ENCODE data around the gene APOC3. TPM values are rescaled to one million over a fixed set of nuclear protein-coding genes. Genes with fewer than 3 reads are reported as not detected.
A peak's percentile ranks its signal among the peaks of the same experiment; 100 is the strongest.

Gene APOC3
- total RNA-seq: not detected
- total RNA-seq (2013): not detected

- peaks cover under 1 to 1% of the 10 kb centered on the region in 2 donors for H3K4me1 Mint-ChIP-seq
- no peaks in the 10 kb centered on the region for H3K9me3 Mint-ChIP-seq
- Histone ChIP-seq H3K4me3 (ENCODE audit: low read length) (no peak within 1 kb of the TSS), H3K36me3 (ENCODE audit: control insufficient read depth, insufficient read depth, low read length) (no peaks in the 10 kb centered on the region), H3K27ac (ENCODE audit: low read length) (no peak within 1 kb of the TSS), H3K4me1 (ENCODE audit: control insufficient read depth, insufficient read depth, low read length) (no peaks in the 10 kb centered on the region), H3K27me3 (ENCODE audit: control insufficient read depth, insufficient read depth, low read length) (no peaks in the 10 kb centered on the region), H3K9me3 (ENCODE audit: control insufficient read depth, insufficient read depth, low read length) (no peaks in the 10 kb centered on the region)
- ATAC-seq (no peak), DNase-seq (no peak)
- TF ChIP-seq CTCF (IDR thresholded peaks at IDR 0.05): no peak
- no peak within 1 kb of the TSS for H3K4me3 Mint-ChIP-seq
- WGBS (ENCODE audit: insufficient coverage): 69% methylated on average over 7 of the region's 9 CpGs
- intact Hi-C loops (cut with micrococcal nuclease): no loop called here
- peaks cover 0 to 3% of the 10 kb centered on the region in 2 donors for H3K27me3 Mint-ChIP-seq (ENCODE audit: low read depth in 2 of 2)
- H3K36me3 Mint-ChIP-seq: no peaks in the 10 kb centered on the region
- H3K27ac Mint-ChIP-seq: no peak within 1 kb of the TSS
Observed at GRCh38 chr11:116829525-116830183, at the start of gene APOC3. TSS of gene APOC3 (plus strand) at chr11:116829907. CDS start at chr11:116830583, 676 bp downstream.

GRCh38 chr11:116782728-116783127 lies 47.0 kb upstream of the APOC3 start:
- Histone ChIP-seq H3K4me3 (ENCODE audit: low read length) (no peak overlapping the region), H3K4me1 (ENCODE audit: control insufficient read depth, insufficient read depth, low read length) (peaks cover 11% of the 10 kb centered on the region), H3K27me3 (ENCODE audit: control insufficient read depth, insufficient read depth, low read length) (no peaks in the 10 kb centered on the region), H3K9me3 (ENCODE audit: control insufficient read depth, insufficient read depth, low read length) (no peaks in the 10 kb centered on the region), H3K27ac (ENCODE audit: low read length) (no peak overlapping the region), H3K36me3 (ENCODE audit: control insufficient read depth, insufficient read depth, low read length) (peaks cover 83% of the 10 kb centered on the region)
- Mint-ChIP-seq H3K4me1 (peaks cover 20 to 27% of the 10 kb centered on the region in 2 donors), H3K9me3 (no peaks in the 10 kb centered on the region), H3K27ac (no peak overlapping the region), H3K27me3 (ENCODE audit: low read depth in 2 of 2) (no peaks in the 10 kb centered on the region), H3K36me3 (peaks cover 27% of the 10 kb centered on the region), H3K4me3 (no peak overlapping the region)
- ATAC-seq: no peak
- DNase-seq: no peak
- intact Hi-C loops (cut with micrococcal nuclease): no loop called here
- TF ChIP-seq CTCF (IDR thresholded peaks at IDR 0.05): no peak
- WGBS (ENCODE audit: insufficient coverage): 78% methylated on average over 4 of the region's 4 CpGs

GRCh38 chr11:116786326-116786725 lies 43.4 kb upstream of the APOC3 start:
- 94% methylated on average over 2 of the region's 2 CpGs for WGBS (ENCODE audit: insufficient coverage)
- no peak for DNase-seq
- Histone ChIP-seq H3K27ac (ENCODE audit: low read length) (no peak overlapping the region), H3K9me3 (ENCODE audit: control insufficient read depth, insufficient read depth, low read length) (no peaks in the 10 kb centered on the region), H3K36me3 (ENCODE audit: control insufficient read depth, insufficient read depth, low read length) (peaks cover 51% of the 10 kb centered on the region), H3K4me1 (ENCODE audit: control insufficient read depth, insufficient read depth, low read length) (peaks cover 25% of the 10 kb centered on the region), H3K4me3 (ENCODE audit: low read length) (no peak overlapping the region), H3K27me3 (ENCODE audit: control insufficient read depth, insufficient read depth, low read length) (no peaks in the 10 kb centered on the region)
- H3K27me3 Mint-ChIP-seq (ENCODE audit: low read depth in 2 of 2): no peaks in the 10 kb centered on the region
- peaks cover 19% of the 10 kb centered on the region for H3K36me3 Mint-ChIP-seq
- peak overlapping the region; percentile 96 to 97 for H3K27ac Mint-ChIP-seq
- intact Hi-C loops (cut with micrococcal nuclease): loop anchor here (2.0 kb wide), 1 partner anchor 14 kb away; the partner anchor contains the start of gene BUD13
- peaks cover 30 to 46% of the 10 kb centered on the region in 2 donors for H3K4me1 Mint-ChIP-seq
- peak overlapping the region; percentile 91 for H3K4me3 Mint-ChIP-seq
- no peaks in the 10 kb centered on the region for H3K9me3 Mint-ChIP-seq
- TF ChIP-seq CTCF (IDR thresholded peaks at IDR 0.05): no peak
- no peak for ATAC-seq

All from natural killer cell (primary cell).